ENCODE results near the gene TTYH3.

DNA sequence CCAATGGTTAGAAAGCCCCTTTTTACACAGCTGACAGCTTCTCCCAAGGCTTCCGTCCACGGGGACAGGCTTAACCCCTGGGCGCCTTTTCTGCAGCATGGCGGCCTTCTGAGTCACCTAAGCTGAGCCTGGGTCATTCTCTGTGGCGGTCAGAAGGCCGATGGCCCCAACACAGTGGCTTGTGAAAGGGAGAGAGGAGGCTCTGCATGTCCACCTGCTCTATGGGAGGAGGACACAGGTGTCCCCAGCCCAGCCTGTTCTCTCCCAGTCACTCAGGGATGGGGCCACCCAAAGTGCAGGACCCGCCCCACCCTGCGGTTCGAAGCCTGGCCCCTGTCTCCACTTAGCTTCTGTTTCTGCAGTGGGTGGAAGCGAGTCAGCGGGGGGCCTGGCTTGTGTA lies 20.4 kb upstream of the TTYH3 start:
- TF ChIP-seq POLR2A (IDR thresholded peaks at IDR 0.05): no peak
- TF ChIP-seq, protein P1, sequence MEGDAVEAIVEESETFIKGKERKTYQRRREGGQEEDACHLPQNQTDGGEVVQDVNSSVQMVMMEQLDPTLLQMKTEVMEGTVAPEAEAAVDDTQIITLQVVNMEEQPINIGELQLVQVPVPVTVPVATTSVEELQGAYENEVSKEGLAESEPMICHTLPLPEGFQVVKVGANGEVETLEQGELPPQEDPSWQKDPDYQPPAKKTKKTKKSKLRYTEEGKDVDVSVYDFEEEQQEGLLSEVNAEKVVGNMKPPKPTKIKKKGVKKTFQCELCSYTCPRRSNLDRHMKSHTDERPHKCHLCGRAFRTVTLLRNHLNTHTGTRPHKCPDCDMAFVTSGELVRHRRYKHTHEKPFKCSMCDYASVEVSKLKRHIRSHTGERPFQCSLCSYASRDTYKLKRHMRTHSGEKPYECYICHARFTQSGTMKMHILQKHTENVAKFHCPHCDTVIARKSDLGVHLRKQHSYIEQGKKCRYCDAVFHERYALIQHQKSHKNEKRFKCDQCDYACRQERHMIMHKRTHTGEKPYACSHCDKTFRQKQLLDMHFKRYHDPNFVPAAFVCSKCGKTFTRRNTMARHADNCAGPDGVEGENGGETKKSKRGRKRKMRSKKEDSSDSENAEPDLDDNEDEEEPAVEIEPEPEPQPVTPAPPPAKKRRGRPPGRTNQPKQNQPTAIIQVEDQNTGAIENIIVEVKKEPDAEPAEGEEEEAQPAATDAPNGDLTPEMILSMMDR (IDR thresholded peaks at IDR 0.05): no peak

Data from ovary (tissue), 3 donors.